GM19025 (cell line): Measurements from ENCODE around the gene MCF2L.
"Not testable (repeated sequence)": the region's sequence is repeated elsewhere in the genome, so short reads cannot be mapped to it uniquely, and the experiment has no call there.

ENCODE experiments used
- ATAC-seq: cut with Tn5 transposase; IDR thresholded peaks from one replicate; pipeline ENCODE4 v1.9.1; 2021; ENCODE audit warnings: mild to moderate bottlenecking, low read depth, moderate library complexity; ENCODE audit not compliant: unreplicated experiment

MCF2L gene

GRCh38 chr13:113029487-113030258 lies 60.7 kb downstream of the MCF2L start:
- no peak for ATAC-seq

- ATAC-seq, result not testable (repeated sequence)
Observed at GRCh38 chr13:113030259-113030640, 61.2 kb downstream of the MCF2L start.

GRCh38 chr13:113031465-113031864 lies 62.5 kb downstream of the MCF2L start:
- ATAC-seq, result no peak

GRCh38 chr13:113032291-113032690 lies 63.3 kb downstream of the MCF2L start:
- ATAC-seq, result no peak

- ATAC-seq, result no peak
Observed at GRCh38 chr13:113033054-113033850, 64.2 kb downstream of the MCF2L start.

- no peak for ATAC-seq
Observed at GRCh38 chr13:113034451-113035212, 65.6 kb downstream of the MCF2L start.

- ATAC-seq, result no peak
Observed at GRCh38 chr13:113035213-113035800, 66.3 kb downstream of the MCF2L start.

GRCh38 chr13:113036401-113036800 lies 67.4 kb downstream of the MCF2L start:
- no peak for ATAC-seq

GRCh38 chr13:113040031-113040430 lies 71.0 kb downstream of the MCF2L start:
- ATAC-seq, result no peak

- no peak for ATAC-seq
Observed at GRCh38 chr13:113040597-113041292, 71.7 kb downstream of the MCF2L start.

- ATAC-seq, result no peak
Observed at GRCh38 chr13:113041293-113041690, 72.3 kb downstream of the MCF2L start.

- no peak for ATAC-seq
Observed at GRCh38 chr13:113041896-113042295, 72.9 kb downstream of the MCF2L start.

- ATAC-seq, result no peak
Observed at GRCh38 chr13:113042456-113042855, 73.4 kb downstream of the MCF2L start.

- no peak for ATAC-seq
Observed at GRCh38 chr13:113043001-113043630, 74.1 kb downstream of the MCF2L start.

GRCh38 chr13:113043931-113044330 lies 74.9 kb downstream of the MCF2L start:
- ATAC-seq, result no peak

- ATAC-seq, result no peak
Observed at GRCh38 chr13:113044391-113045114, 75.5 kb downstream of the MCF2L start.

- ATAC-seq, result no peak
Observed at GRCh38 chr13:113045251-113046127, 76.5 kb downstream of the MCF2L start.
